Activated naive CD4-positive, alpha-beta T cell treated with anti-CD3 and anti-CD28 coated beads, Interleukin-2, amount 10 ng/mL, durations not matched to agents 7 days and 5 days (primary cell): ENCODE results near the gene TRIM22.
"Not testable (repeated sequence)": the region's sequence is repeated elsewhere in the genome, so short reads cannot be mapped to it uniquely, and the experiment has no call there.

ENCODE experiments used
- CTCF ChIA-PET: fragments of 350-600 bp; sonication (Branson Sonifier 250); formaldehyde crosslinking; loops from one replicate; lab custom pipeline; 2021; ENCODE audit warnings: antibody characterized with exemption; lab: Charles Lee
- DNase-seq: peaks from one replicate; pipeline ENCODE4 v3.0.0-alpha.2; 2020
- H3K27ac Mint-ChIP-seq: one replicate; pipeline ENCODE4 v1.8.0; 2021; ENCODE audit warnings: mild to moderate bottlenecking, moderate library complexity, mixed read lengths
- H3K27me3 Mint-ChIP-seq: one replicate; pipeline ENCODE4 v1.8.0; 2021; ENCODE audit warnings: mild to moderate bottlenecking, mixed read lengths
- H3K36me3 Mint-ChIP-seq: one replicate; pipeline ENCODE4 v1.8.0; 2021; ENCODE audit warnings: mixed read lengths
- H3K4me1 Mint-ChIP-seq: one replicate; pipeline ENCODE4 v1.8.0; 2021; ENCODE audit warnings: mixed read lengths
- H3K4me3 Mint-ChIP-seq: one replicate; pipeline ENCODE4 v1.8.0; 2021; ENCODE audit warnings: mild to moderate bottlenecking, moderate library complexity, mixed read lengths
- H3K9me3 Mint-ChIP-seq: one replicate; pipeline ENCODE4 v1.8.0; 2021; ENCODE audit warnings: mixed read lengths

Gene TRIM22

DNA sequence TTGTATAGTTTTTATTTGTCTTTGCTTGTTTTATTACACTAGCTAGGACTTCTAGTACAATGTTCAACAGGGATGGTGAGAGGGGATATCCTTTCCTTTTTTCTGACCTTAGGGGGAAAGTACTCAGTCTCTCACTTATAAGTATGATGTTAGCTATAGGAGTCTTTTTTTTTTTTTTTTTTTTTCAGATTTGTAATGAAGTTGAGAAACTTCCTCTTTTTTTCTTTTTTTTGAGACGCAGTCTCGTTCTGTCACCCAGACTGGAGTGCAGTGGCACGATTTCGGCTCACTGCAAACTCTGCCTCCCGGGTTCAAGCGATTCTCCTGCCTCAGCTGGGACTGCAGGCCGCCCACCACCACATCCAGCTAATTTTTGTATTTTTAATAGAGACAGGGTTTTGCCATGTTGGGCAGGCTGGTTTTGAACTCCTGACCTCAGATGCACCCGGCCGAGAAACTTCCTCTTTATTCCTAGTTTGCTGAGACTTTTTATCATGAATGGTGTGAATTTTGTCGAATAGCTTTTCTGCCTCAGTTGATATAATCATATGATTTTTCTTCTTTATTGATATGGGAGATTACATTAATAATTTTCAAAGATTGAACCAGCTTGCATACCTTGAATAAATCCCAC lies 10.9 kb downstream of the TRIM22 start:
- DNase-seq = no peak
- H3K4me3 Mint-ChIP-seq = no peak overlapping the region
- H3K36me3 Mint-ChIP-seq = peaks cover 74% of the 10 kb centered on the region
- H3K4me1 Mint-ChIP-seq = peaks cover 53% of the 10 kb centered on the region
- no peak overlapping the region for H3K27ac Mint-ChIP-seq
- CTCF ChIA-PET = interaction anchor here (1.9 kb wide), 1 partner anchor 16 kb away, joined by 6 read pairs; the partner anchor contains the start of gene TRIM5
- H3K27me3 Mint-ChIP-seq = no peaks in the 10 kb centered on the region
- no peaks in the 10 kb centered on the region for H3K9me3 Mint-ChIP-seq

DNA sequence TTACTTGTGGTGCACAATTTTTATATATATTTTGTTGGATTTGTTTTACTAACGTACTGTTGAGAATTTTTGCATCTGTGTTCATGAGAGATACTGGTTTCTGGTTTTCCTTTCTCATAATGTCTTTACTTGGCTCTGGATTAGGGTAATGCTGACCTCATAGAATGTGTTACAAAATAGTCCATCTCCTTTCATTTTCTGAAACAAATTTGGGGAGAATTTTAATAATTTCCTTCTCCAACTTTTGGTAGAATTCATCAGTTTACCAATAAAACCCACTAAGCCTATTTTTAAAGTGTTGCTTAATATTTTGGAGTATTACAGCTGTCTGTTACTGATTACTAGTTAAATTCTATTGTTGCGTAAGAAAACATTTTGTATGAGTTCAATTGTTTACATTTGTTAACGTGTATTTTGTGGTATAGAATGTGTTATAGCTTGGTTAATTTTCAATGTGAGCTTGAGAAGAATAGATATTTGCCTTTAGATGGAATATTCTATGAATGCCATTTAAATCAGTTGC lies 11.5 kb downstream of the TRIM22 start:
- Mint-ChIP-seq H3K9me3 (no peaks in the 10 kb centered on the region), H3K27me3 (no peaks in the 10 kb centered on the region), H3K4me1 (peaks cover 48% of the 10 kb centered on the region), H3K4me3 (no peak overlapping the region), H3K36me3 (peaks cover 76% of the 10 kb centered on the region), H3K27ac (peak overlapping the region; percentile 8)
- DNase-seq = no peak
- CTCF ChIA-PET = interaction anchor here (1.9 kb wide), 1 partner anchor 17 kb away, joined by 6 read pairs; the partner anchor contains the start of gene TRIM5

DNA sequence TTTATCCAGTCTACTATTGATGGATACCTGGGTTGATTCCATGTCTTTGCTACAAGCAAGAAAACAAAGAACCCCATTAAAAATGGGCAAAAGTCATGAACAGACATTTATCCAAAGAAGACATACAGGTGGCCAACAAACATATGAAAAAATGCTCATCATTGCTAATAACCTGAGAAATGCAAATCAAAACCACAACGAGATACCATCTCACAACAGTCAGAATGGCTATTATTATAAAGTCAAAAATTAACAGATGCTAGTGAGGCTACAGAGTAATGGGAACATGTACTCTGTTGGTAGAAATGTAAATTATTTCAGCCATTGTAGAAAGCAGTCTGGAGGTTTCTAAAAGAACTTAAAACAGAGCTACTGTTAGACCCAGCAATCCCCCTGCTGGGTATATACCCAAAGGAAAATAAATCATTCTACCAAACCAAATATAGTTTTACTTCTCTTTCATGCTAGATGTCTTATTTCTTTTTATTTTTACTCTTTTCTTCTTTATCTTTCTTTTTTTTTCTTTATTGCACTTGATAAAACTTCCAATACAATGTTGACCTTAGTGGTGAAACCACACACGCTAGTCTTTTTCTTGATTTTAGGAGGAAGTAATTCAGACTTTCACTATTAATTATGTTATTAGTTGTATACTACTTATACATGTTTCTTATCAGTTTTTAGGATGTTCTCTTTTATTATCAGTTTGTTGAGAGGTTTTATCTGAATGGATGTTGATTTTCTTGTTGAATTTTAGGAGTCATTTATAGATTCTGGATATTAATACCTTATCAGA lies 14.3 kb downstream of the TRIM22 start:
- Mint-ChIP-seq H3K4me3 (no peak overlapping the region), H3K27me3 (no peaks in the 10 kb centered on the region), H3K9me3 (no peaks in the 10 kb centered on the region), H3K4me1 (peaks cover 28% of the 10 kb centered on the region), H3K27ac (no peak overlapping the region), H3K36me3 (peaks cover 71% of the 10 kb centered on the region)
- CTCF ChIA-PET = no interaction called here
- DNase-seq = no peak

- H3K4me3 Mint-ChIP-seq = no peak overlapping the region
- CTCF ChIA-PET = interaction anchor here (1.4 kb wide), 1 partner anchor 21 kb away, joined by 6 read pairs; the partner anchor contains the start of gene TRIM5
- no peak for DNase-seq
- H3K36me3 Mint-ChIP-seq = peaks cover 72% of the 10 kb centered on the region
- no peak overlapping the region for H3K27ac Mint-ChIP-seq
- peaks cover 20% of the 10 kb centered on the region for H3K4me1 Mint-ChIP-seq
- no peaks in the 10 kb centered on the region for H3K9me3 Mint-ChIP-seq
- no peaks in the 10 kb centered on the region for H3K27me3 Mint-ChIP-seq
Measured at GRCh38 chr11:5705688-5706087, 16.1 kb downstream of the TRIM22 start.

DNA sequence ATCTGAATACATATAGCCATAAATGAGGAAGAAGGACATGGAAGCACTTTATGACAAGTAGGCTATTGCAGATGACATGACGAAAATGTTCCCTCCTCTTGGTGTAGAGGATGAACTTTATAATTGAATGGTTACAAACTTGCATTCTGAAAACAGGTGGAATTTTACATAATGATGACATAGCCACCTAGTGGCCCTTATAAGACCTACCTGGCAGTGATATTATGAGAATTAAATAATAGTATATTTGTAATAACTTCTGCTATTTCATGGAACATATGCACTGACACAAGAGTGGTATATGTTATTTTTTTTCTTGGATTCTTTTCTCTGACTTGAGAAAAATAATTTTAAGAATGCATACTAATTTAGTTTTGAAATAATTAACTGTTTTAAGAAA lies 22.9 kb downstream of the TRIM22 start:
- H3K36me3 Mint-ChIP-seq = peaks cover 56% of the 10 kb centered on the region
- no peak overlapping the region for H3K4me3 Mint-ChIP-seq
- H3K9me3 Mint-ChIP-seq = peaks cover 3% of the 10 kb centered on the region
- H3K27ac Mint-ChIP-seq = no peak overlapping the region
- H3K27me3 Mint-ChIP-seq = no peaks in the 10 kb centered on the region
- H3K4me1 Mint-ChIP-seq = no peaks in the 10 kb centered on the region
- no peak for DNase-seq
- CTCF ChIA-PET = interaction anchor here (0.6 to 1.8 kb wide), 4 partner anchors 28 to 259 kb away, joined by 3 to 6 read pairs (median 3); partner anchors contain the start of gene TRIM5

GRCh38 chr11:5713695-5714094 lies 24.1 kb downstream of the TRIM22 start:
- no peak overlapping the region for H3K27ac Mint-ChIP-seq
- no peak for DNase-seq
- H3K4me1 Mint-ChIP-seq = no peaks in the 10 kb centered on the region
- CTCF ChIA-PET = interaction anchor here (0.7 to 1.8 kb wide), 3 partner anchors 29 to 237 kb away, joined by 3 to 6 read pairs (median 6); partner anchors contain the start of gene TRIM5
- no peak overlapping the region for H3K4me3 Mint-ChIP-seq
- H3K9me3 Mint-ChIP-seq = peaks cover 6% of the 10 kb centered on the region
- no peaks in the 10 kb centered on the region for H3K27me3 Mint-ChIP-seq
- peaks cover 48% of the 10 kb centered on the region for H3K36me3 Mint-ChIP-seq

GRCh38 chr11:5716518-5716917 lies 26.9 kb downstream of the TRIM22 start:
- CTCF ChIA-PET, H3K4me3 Mint-ChIP-seq, H3K27ac Mint-ChIP-seq, H3K9me3 Mint-ChIP-seq, DNase-seq, H3K4me1 Mint-ChIP-seq, H3K27me3 Mint-ChIP-seq: not testable (repeated sequence)
- H3K36me3 Mint-ChIP-seq = peaks cover 35% of the 10 kb centered on the region

DNA sequence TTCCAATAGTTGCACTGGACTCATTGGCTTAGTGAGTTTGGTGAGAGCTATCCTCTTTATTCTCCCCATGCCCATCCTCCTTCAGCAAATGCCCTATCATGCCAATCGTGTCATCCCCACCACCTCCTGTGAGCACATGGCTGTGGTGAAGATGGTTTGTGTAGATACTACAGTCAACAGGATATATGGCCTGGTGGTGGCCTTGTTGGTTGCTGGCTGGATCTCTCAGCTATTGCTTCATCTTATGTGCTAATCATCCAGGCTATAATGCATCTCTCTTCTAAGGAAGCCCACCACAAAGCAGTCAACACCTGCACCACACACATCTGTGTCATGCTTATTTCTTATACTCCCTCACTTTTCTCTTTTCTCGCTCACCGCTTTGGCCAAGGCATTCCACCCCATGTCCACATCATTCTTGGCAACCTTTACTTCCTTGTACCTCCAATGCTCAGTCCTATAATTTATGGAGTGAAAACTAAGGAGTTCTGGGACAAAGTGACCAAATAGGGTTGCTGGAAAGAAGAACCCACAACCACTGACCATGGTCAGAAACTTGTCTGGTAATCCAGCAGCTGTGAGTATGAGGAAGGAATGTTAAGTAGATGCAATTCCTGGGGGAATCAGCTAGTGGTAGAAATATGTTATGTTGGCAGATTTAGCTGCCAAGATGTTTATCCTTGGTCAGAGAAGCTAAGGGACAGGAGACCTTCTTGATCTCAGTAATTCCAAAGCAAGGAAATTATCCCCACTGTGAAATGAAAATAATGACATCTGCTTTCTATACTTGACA lies 30.3 kb downstream of the TRIM22 start:
- DNase-seq = no peak
- CTCF ChIA-PET = no interaction called here

GRCh38 chr11:5722622-5723021 lies 33.0 kb downstream of the TRIM22 start:
- Mint-ChIP-seq H3K4me3 (no peak overlapping the region), H3K27ac (no peak overlapping the region), H3K36me3 (peaks cover 6% of the 10 kb centered on the region), H3K27me3 (no peaks in the 10 kb centered on the region), H3K4me1 (no peaks in the 10 kb centered on the region), H3K9me3 (peaks cover 3% of the 10 kb centered on the region)
- CTCF ChIA-PET = no interaction called here
- DNase-seq = no peak

More for the DNA sequence above, 30.3 kb downstream of the TRIM22 start:
- Mint-ChIP-seq H3K4me3 (no peak overlapping the region), H3K9me3 (peaks cover 6% of the 10 kb centered on the region), H3K36me3 (peaks cover 16% of the 10 kb centered on the region), H3K27me3 (no peaks in the 10 kb centered on the region), H3K4me1 (no peaks in the 10 kb centered on the region), H3K27ac (no peak overlapping the region)

DNA sequence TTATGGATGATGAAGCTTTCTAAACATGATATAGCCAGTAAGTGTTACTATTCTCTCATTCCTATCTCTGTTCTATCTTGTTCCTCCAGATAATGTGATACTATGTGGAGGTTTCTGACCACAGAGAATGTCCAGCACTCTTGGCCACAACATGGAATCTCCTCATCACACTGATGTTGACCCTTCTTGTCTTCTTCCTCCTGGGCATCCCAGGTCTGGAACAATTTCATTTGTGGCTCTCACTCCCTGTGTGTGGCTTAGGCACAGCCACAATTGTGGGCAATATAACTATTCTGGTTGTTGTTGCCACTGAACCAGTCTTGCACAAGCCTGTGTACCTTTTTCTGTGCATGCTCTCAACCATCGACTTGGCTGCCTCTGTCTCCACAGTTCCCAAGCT lies 36.8 kb downstream of the TRIM22 start:
- H3K4me1 Mint-ChIP-seq = no peaks in the 10 kb centered on the region
- H3K4me3 Mint-ChIP-seq = no peak overlapping the region
- H3K36me3 Mint-ChIP-seq = no peaks in the 10 kb centered on the region
- no peaks in the 10 kb centered on the region for H3K9me3 Mint-ChIP-seq
- CTCF ChIA-PET = no interaction called here
- no peak overlapping the region for H3K27ac Mint-ChIP-seq
- no peaks in the 10 kb centered on the region for H3K27me3 Mint-ChIP-seq
- DNase-seq = no peak

DNA sequence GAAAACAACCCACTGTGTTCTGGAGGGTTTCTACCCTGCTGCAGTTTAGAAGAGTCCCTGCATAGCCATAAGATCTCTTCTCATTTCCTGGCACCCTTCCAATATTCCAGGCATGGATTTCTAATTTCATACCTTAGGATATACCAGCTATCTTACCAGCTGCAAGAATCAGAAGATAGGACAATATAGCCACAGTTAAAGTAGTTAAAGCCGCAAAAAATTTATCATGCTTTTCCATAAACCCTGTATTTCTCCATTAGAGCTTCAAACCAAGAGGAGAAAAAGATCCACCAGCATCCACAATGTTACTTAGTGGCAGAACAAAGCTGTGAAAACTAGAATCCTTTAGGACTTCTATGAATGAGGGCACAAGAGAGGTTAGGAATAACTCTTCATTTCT lies 38.1 kb downstream of the TRIM22 start:
- H3K36me3 Mint-ChIP-seq = no peaks in the 10 kb centered on the region
- H3K27ac Mint-ChIP-seq = no peak overlapping the region
- H3K27me3 Mint-ChIP-seq = no peaks in the 10 kb centered on the region
- H3K4me3 Mint-ChIP-seq = no peak overlapping the region
- CTCF ChIA-PET = no interaction called here
- no peaks in the 10 kb centered on the region for H3K4me1 Mint-ChIP-seq
- no peaks in the 10 kb centered on the region for H3K9me3 Mint-ChIP-seq
- no peak for DNase-seq

DNA sequence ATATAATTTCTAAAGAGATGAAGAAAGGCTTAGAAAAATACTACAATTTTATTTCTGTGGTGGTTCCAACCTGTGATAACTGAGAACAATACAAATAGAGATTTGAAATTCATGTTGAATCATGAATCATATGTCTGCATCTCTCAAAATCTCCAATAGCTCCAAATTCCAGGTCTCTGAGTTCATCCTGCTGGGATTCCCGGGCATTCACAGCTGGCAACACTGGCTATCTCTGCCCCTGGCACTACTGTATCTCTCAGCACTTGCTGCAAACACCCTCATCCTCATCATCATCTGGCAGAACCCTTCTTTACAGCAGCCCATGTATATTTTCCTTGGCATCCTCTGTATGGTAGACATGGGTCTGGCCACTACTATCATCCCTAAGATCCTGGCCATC lies 46.8 kb downstream of the TRIM22 start, which contains the start of gene OR56B1:
Gene OR56B1, plus strand, starts transcription at position 53 of the 400 bp plus-strand sequence. Its CDS starts 69 bp downstream, at position 122.
- CTCF ChIA-PET = no interaction called here
- no peaks in the 10 kb centered on the region for H3K4me1 Mint-ChIP-seq
- no peak for DNase-seq
- H3K9me3 Mint-ChIP-seq = peaks cover 2% of the 10 kb centered on the region
- no peak within 1 kb of the TSS for H3K27ac Mint-ChIP-seq
- H3K27me3 Mint-ChIP-seq = peaks cover 3% of the 10 kb centered on the region
- no peak within 1 kb of the TSS for H3K4me3 Mint-ChIP-seq
- no peaks in the 10 kb centered on the region for H3K36me3 Mint-ChIP-seq

DNA sequence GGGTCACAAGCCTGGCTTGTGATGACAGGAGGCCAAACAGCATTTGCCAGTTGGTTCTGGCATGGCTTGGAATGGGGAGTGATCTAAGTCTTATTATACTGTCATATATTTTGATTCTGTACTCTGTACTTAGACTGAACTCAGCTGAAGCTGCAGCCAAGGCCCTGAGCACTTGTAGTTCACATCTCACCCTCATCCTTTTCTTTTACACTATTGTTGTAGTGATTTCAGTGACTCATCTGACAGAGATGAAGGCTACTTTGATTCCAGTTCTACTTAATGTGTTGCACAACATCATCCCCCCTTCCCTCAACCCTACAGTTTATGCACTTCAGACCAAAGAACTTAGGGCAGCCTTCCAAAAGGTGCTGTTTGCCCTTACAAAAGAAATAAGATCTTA lies 47.5 kb downstream of the TRIM22 start:
- Mint-ChIP-seq H3K36me3 (no peaks in the 10 kb centered on the region), H3K4me3 (no peak overlapping the region), H3K27me3 (peaks cover 3% of the 10 kb centered on the region), H3K9me3 (peaks cover 5% of the 10 kb centered on the region), H3K27ac (no peak overlapping the region), H3K4me1 (no peaks in the 10 kb centered on the region)
- CTCF ChIA-PET = no interaction called here
- no peak for DNase-seq
